ENCODE measurements around the gene ARHGAP24.
"Not testable (repeated sequence)": the region's sequence is repeated elsewhere in the genome, so short reads cannot be mapped to it uniquely, and the experiment has no call there.

Gene ARHGAP24

DNA sequence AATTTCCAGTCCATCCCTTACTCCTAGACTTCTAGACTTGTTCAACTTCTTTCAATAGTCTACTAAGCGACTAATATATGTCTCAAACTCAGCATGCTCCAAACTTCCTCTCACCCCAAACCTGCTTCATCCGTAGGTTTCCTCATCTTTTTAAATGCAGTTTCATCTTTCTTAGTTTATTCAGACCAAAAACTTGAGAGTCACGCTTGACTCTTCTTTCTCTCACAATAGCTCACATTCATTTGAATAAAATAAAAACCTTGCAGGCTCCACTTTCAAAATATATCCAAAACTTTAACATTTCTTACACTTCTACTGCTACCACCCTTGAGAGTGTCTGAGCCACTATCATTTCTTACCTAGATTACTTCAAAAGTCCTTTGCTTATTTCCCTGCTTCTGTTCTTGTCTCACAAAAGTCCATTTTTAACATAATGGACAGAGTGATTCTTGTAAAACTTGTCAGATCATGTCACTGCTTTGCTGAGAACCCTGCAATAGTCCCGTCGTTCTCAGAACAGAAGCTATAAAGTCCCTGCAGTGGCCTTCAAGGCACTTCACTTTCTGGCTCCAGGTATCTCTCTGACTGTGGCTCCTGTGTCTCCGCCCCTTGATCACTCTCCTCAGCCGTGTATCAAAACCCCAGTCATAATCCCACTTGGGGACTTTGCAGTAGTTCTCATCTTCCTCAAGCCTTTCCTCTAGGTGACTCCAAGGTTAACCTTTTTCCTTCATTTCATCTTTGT, 167.6 kb downstream of the ARHGAP24 start:
- no peak for DNase-seq (ENCODE audit: extremely low read depth in 1 of 2, low read depth in 1 of 2)

DNA sequence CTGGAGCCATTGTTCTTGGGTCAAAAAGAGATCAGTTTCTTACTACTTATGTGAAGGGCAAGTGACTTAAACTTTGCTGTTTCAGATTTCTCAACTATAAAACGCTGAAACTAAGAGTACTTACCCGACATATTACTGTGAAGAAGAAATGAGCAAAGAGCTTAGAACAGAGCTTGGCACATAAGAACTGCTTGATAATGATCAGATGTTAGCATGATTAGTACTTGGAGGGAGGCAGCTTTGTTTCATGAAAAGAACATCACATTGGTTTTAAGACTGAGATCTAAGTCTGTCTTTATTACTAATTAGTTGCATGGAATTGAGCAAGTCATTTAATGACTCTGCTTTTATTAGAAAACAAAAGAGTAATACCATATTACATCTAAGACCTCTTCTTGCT, 169.1 kb downstream of the ARHGAP24 start:
- DNase-seq (ENCODE audit: extremely low read depth in 1 of 2, low read depth in 1 of 2): no peak

GRCh38 chr4:85650908-85651307, 176.0 kb downstream of the ARHGAP24 start:
- DNase-seq (ENCODE audit: extremely low read depth in 1 of 2, low read depth in 1 of 2): no peak

GRCh38 chr4:85656759-85657505, 182.0 kb downstream of the ARHGAP24 start:
- no peak for DNase-seq (ENCODE audit: extremely low read depth in 1 of 2, low read depth in 1 of 2)

- no peak for DNase-seq (ENCODE audit: extremely low read depth in 1 of 2, low read depth in 1 of 2)
These were observed 184.0 kb downstream of the ARHGAP24 start for GRCh38 chr4:85658766-85659439.

DNA sequence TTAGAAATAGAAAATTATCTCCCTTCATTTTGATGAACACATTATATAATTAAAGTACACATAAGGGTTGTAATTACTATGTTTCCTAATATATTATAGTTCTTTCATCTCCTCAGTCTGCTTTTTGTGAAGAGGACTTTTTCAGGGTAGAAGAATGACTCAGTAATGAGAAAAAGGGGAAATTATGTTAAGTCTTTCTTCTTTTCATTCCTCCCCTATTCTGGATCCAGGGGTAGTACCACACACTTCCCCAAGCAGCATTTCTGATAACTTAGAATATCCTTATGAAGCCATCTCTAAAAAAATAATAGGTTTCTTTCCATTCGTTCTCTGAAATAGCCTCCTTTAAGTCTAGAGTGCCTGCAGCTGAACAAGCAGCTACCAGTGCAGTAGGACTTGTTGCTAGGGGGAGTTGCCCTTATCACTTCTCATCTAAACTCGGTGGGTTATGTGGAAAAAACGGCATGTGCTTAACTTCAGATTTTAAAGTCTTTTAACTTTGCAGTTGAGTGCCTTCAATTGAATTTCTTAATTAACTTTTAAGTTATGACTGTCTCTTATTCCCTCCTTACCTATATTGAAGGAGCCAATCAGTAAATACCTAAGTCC, 184.8 kb downstream of the ARHGAP24 start:
- DNase-seq (ENCODE audit: extremely low read depth in 1 of 2, low read depth in 1 of 2): no peak

DNA sequence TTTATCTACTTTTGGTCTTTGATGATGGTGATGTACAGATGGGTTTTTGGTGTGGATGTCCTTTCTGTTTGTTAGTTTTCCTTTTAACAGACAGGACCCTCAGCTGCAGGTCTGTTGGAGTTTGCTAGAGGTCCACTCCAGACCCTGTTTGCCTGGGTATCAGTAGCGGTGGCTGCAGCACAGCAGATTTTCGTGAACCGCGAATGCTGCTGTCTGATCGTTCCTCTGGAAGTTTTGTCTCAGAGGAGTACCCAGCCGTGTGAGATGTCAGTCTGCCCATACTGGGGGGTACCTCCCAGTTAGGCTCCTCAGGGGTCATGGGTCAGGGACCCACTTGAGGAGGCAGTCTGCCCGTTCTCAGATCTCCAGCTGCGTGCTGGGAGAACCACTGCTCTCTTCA, 191.7 kb downstream of the ARHGAP24 start:
- DNase-seq (ENCODE audit: extremely low read depth in 1 of 2, low read depth in 1 of 2): not testable (repeated sequence)

DNA sequence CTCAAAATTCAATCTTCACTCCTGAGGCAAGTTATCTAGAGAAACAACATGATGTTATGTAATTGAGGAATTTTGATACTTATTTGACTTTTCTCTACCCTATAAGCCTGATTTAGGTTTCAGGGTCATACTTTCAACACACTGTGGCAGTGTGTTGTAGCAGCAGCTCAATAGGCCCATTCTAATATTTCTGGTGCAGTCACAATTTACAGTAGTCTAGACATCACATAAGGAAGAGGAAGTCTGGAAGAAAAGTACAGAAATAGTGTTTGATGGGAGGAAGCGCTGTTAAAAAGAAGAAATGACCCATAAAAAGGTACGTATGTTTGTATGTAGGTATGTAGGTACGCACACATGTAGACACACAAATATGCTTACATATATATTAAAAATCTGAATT, 194.3 kb downstream of the ARHGAP24 start:
- DNase-seq (ENCODE audit: extremely low read depth in 1 of 2, low read depth in 1 of 2): no peak

DNA sequence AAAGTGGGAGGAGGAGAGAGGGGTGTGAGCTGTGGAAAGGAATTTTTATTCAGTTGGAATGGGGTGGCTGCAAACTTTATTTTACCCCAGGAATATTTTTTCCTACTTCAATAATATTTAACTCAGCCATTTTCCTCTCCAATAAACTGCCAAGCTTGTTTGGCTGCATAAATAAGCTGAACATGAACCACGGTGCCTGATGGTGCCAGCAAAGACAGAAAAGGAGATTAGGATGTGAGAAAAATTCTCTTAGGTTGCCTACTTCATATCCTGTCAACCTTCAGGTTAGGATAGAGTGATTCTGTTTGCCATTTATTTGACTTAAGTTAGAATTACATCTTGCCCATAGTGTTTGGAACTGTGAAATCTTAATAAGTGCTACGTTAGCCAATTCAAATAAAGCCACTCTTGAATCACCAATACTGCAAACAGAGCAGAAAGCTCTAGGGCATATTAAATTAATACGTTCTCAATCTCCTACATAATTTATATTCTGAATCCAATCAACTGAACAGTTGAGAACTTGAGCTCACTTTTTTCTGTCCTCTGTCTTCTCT, 195.1 kb downstream of the ARHGAP24 start:
- DNase-seq (ENCODE audit: extremely low read depth in 1 of 2, low read depth in 1 of 2): no peak

DNA sequence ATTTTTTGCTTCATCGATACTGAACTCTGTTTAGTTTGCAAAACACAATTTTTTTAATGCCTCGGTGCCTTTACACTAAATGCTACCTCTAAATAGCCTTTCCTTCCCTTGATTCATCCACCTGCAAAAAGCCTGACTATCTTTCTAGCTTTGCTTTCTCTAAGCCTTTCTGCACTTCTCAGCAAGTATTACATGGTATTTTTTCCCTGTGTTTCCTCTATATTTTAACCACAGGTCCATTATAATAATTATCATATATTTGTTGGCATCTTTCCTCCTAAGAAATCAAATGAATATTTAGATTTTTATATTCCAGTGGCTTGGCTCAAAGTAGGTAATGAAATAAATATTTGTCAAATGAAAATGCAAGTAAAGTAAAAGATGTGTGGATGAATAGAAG, 196.2 kb downstream of the ARHGAP24 start:
- no peak for DNase-seq (ENCODE audit: extremely low read depth in 1 of 2, low read depth in 1 of 2)

DNA sequence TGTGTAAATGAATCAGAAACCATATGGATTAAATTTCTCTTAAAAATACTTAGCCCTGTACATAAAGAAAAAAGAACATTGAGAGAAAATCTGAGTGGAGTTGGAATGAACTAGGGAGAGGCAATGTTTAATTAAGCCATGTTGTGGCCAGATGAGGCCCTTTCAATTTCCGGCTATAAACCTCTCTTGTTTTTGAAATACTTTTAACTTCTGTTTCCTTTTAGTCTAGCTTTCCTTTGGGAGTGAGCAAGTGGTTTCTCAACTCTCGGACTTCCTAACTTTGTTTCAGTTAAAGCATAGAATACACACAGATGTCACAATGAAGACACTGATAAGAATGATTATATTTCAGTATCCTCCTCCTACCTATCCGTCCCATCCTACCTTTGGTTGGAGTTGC, 197.2 kb downstream of the ARHGAP24 start:
- DNase-seq (ENCODE audit: extremely low read depth in 1 of 2, low read depth in 1 of 2): no peak

- DNase-seq (ENCODE audit: extremely low read depth in 1 of 2, low read depth in 1 of 2): no peak
These were observed 198.0 kb downstream of the ARHGAP24 start for GRCh38 chr4:85672959-85673358.

GRCh38 chr4:85673540-85673939, 198.6 kb downstream of the ARHGAP24 start:
- no peak for DNase-seq (ENCODE audit: extremely low read depth in 1 of 2, low read depth in 1 of 2)

GRCh38 chr4:85675076-85676049, 200.4 kb downstream of the ARHGAP24 start:
- no peak for DNase-seq (ENCODE audit: extremely low read depth in 1 of 2, low read depth in 1 of 2)

DNA sequence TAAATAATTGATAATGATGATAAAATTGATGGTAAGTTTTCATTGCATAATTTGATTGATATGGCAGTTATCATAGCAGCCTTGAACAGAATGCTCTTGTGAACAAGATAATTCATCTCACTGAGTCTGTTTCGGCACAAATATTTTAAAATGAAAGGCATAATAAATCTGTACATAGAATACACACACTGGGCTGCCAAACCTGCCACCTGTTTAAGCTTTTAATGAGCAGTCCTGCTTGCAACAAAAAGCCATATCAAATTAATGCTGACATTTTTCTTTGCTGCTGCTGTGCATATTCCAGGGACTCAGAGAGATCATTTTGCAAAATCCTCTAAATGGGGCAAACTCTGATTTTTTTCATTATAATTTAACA, 201.1 kb downstream of the ARHGAP24 start:
- no peak for DNase-seq (ENCODE audit: extremely low read depth in 1 of 2, low read depth in 1 of 2)

GRCh38 chr4:85676850-85677590, 202.1 kb downstream of the ARHGAP24 start:
- DNase-seq (ENCODE audit: extremely low read depth in 1 of 2, low read depth in 1 of 2): no peak

DNA sequence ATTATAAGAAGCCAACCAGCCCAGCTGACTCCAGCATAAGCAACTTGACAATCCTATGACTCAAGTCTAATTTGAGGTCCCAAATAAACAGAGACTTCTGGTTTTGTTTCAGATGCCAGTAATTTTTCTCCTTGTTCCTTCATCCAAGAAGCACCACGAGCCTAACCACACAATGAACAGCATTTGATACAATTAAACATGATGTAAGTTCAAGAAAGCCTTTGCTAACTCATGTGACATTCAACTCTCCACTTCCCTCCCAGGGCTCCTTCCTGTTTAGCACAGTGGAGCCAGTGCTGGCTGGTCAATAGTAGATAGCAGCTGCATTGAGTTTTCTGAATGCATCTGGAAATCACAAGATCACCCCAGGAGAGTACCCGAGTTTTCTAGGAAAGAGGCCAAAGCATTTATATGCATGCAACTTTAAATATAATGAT, 206.3 kb downstream of the ARHGAP24 start:
- no peak for DNase-seq (ENCODE audit: extremely low read depth in 1 of 2, low read depth in 1 of 2)

DNA sequence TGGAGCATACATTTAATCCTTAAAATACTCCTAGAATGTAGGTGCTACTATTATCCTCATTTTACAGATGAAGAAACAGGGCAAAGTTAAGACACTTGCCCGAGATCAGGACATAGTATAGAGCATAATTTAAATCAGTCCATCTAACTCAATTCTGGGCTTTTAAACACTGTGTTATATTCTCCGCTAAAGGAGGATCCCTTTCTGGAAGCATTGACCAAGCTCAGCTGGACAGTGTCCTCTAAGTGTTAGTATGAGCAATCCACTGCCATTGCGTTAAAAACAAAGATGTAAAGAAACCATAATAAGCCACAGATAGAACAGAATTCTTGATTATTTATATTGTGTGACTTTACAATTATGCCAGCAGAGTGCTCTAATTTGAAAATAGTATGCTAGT, 207.0 kb downstream of the ARHGAP24 start:
- DNase-seq (ENCODE audit: extremely low read depth in 1 of 2, low read depth in 1 of 2): no peak

GRCh38 chr4:85682391-85682790, 207.4 kb downstream of the ARHGAP24 start:
- no peak for DNase-seq (ENCODE audit: extremely low read depth in 1 of 2, low read depth in 1 of 2)
